Stimulated activated CD4-positive, alpha-beta T cell treated with anti-CD3 and anti-CD28 coated beads, Interleukin-4, amount 100 ng/mL, for 24 hours (primary cell): Measurements from ENCODE around the gene CBR1.

Source experiments
- DNase-seq: peaks from one replicate; pipeline ENCODE4 v3.0.0-alpha.2; 2020

Gene CBR1

DNA sequence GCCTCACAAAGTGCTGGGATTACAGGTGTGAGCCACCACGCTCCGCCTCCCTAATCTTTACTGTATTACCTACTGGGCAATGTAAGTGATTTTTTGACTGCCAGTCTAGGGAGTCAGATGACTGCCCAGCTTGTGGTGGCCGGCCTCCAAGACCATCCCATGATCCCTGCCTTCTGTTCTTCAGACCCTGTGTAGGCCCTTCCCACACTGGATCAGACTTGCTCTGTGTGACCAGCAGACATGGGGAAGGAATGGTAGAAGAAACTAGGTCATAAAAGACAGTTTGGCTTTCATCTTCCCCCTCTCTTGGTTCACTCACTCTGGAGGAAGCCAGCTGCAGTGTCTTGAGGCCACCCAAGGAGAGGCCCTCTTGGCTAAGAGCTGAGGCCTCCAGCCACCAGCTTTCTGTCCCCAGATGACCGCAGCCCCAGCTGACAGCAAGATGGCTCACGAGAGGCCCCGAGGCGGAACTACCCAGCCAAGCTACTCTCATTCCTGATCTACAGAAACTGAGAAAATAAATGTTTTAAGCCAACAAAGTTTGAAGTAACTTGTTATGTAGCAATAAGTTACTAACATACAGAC is 50.6 kb downstream of the CBR1 start:
- DNase-seq, result no peak
